ENCODE data around the gene ERAS. TPM values are rescaled to one million over a fixed set of nuclear protein-coding genes. Genes with fewer than 3 reads are reported as not detected.

Gene ERAS
- total and polyA plus RNA-seq, 4 experiments from 2014 or later = not detected

GRCh38 chrX:48790477-48790876, 35.8 kb upstream of the ERAS start:
- Mint-ChIP-seq H3K4me1 (peaks cover 0 to 9% (median 5%) of the 10 kb centered on the region in 4 donors), H3K4me3 (peak overlapping the region in 1 of 8 donors; percentile 70), H3K27me3 (peaks cover 0 to 1% of the 10 kb centered on the region in 2 donors), H3K36me3 (no peaks in the 10 kb centered on the region), H3K9me3 (no peaks in the 10 kb centered on the region), H3K27ac (no peak overlapping the region)
- Histone ChIP-seq H3K9me3 (ENCODE audit: control insufficient read depth in 1 of 2, low read length in 2 of 2) (no peaks in the 10 kb centered on the region), H3K4me1 (ENCODE audit: insufficient read depth, low read length) (no peaks in the 10 kb centered on the region), H3K27ac (ENCODE audit: low read depth, low read length) (no peak overlapping the region), H3K27me3 (ENCODE audit: insufficient read depth, low read length) (no peaks in the 10 kb centered on the region), H3K36me3 (ENCODE audit: insufficient read depth, low read length) (no peaks in the 10 kb centered on the region), H3K4me3 (ENCODE audit: low read length in 2 of 2) (no peak overlapping the region)
- DNase-seq = no peak
- ChIA-PET POLR2A (ENCODE audit: partially characterized antibody) (no interaction called here), CTCF (ENCODE audit: partially characterized antibody) (no interaction called here)
- intact Hi-C loops (cut with micrococcal nuclease) = no loop called here

- CTCF ChIA-PET (ENCODE audit: partially characterized antibody) = no interaction called here
- Mint-ChIP-seq H3K4me1 (peaks cover 0 to 9% (median 5%) of the 10 kb centered on the region in 4 donors), H3K27ac (no peak overlapping the region), H3K9me3 (no peaks in the 10 kb centered on the region), H3K36me3 (no peaks in the 10 kb centered on the region), H3K27me3 (peaks cover 0 to 1% of the 10 kb centered on the region in 2 donors), H3K4me3 (no peak overlapping the region)
- Histone ChIP-seq H3K4me1 (ENCODE audit: insufficient read depth, low read length) (no peaks in the 10 kb centered on the region), H3K9me3 (ENCODE audit: control insufficient read depth in 1 of 2, low read length in 2 of 2) (no peaks in the 10 kb centered on the region), H3K36me3 (ENCODE audit: insufficient read depth, low read length) (no peaks in the 10 kb centered on the region), H3K27me3 (ENCODE audit: insufficient read depth, low read length) (no peaks in the 10 kb centered on the region), H3K27ac (ENCODE audit: low read depth, low read length) (no peak overlapping the region), H3K4me3 (ENCODE audit: low read length in 2 of 2) (no peak overlapping the region)
- POLR2A ChIA-PET (ENCODE audit: partially characterized antibody) = interaction anchor here (0.9 kb wide), 1 partner anchor 96 kb away, joined by 3 read pairs; no protein-coding TSS in a partner anchor
- intact Hi-C loops (cut with micrococcal nuclease) = no loop called here
- no peak for DNase-seq
Observed at GRCh38 chrX:48791063-48791820, 35.1 kb upstream of the ERAS start.

- ChIA-PET CTCF (ENCODE audit: partially characterized antibody) (no interaction called here), POLR2A (ENCODE audit: partially characterized antibody) (interaction anchor here (0.7 kb wide), 1 partner anchor 9 kb away, joined by 3 read pairs; no protein-coding TSS in a partner anchor)
- H3K27me3 ChIP-seq (ENCODE audit: insufficient read depth, low read length) = no peaks in the 10 kb centered on the region
- H3K4me1 ChIP-seq (ENCODE audit: insufficient read depth, low read length) = no peaks in the 10 kb centered on the region
- H3K36me3 Mint-ChIP-seq = no peaks in the 10 kb centered on the region
- DNase-seq = no peak
- no peak overlapping the region for H3K4me3 Mint-ChIP-seq
- H3K27me3 Mint-ChIP-seq = peaks cover 0 to 1% of the 10 kb centered on the region in 2 donors
- no peak overlapping the region for H3K4me3 ChIP-seq (ENCODE audit: low read length in 2 of 2)
- no peak overlapping the region for H3K27ac ChIP-seq (ENCODE audit: low read depth, low read length)
- H3K9me3 Mint-ChIP-seq = no peaks in the 10 kb centered on the region
- H3K4me1 Mint-ChIP-seq = peaks cover 0 to 9% (median 5%) of the 10 kb centered on the region in 4 donors
- H3K27ac Mint-ChIP-seq = no peak overlapping the region
- H3K36me3 ChIP-seq (ENCODE audit: insufficient read depth, low read length) = no peaks in the 10 kb centered on the region
- intact Hi-C loops (cut with micrococcal nuclease) = no loop called here
- no peaks in the 10 kb centered on the region for H3K9me3 ChIP-seq (ENCODE audit: control insufficient read depth in 1 of 2, low read length in 2 of 2)
Observed at GRCh38 chrX:48792219-48792618, 34.1 kb upstream of the ERAS start.

- ChIA-PET CTCF (ENCODE audit: partially characterized antibody) (no interaction called here), POLR2A (ENCODE audit: partially characterized antibody) (no interaction called here)
- no peak overlapping the region for H3K4me3 ChIP-seq (ENCODE audit: low read length in 2 of 2)
- no peaks in the 10 kb centered on the region for H3K9me3 ChIP-seq (ENCODE audit: control insufficient read depth in 1 of 2, low read length in 2 of 2)
- Mint-ChIP-seq H3K4me1 (peaks cover 0 to 6% (median 2%) of the 10 kb centered on the region in 4 donors), H3K27ac (no peak overlapping the region), H3K27me3 (no peaks in the 10 kb centered on the region), H3K9me3 (no peaks in the 10 kb centered on the region), H3K36me3 (no peaks in the 10 kb centered on the region), H3K4me3 (no peak overlapping the region)
- H3K27me3 ChIP-seq (ENCODE audit: insufficient read depth, low read length) = no peaks in the 10 kb centered on the region
- H3K27ac ChIP-seq (ENCODE audit: low read depth, low read length) = no peak overlapping the region
- H3K4me1 ChIP-seq (ENCODE audit: insufficient read depth, low read length) = no peaks in the 10 kb centered on the region
- DNase-seq = no peak
- intact Hi-C loops (cut with micrococcal nuclease) = no loop called here
- H3K36me3 ChIP-seq (ENCODE audit: insufficient read depth, low read length) = no peaks in the 10 kb centered on the region
Observed at GRCh38 chrX:48793935-48794334, 32.4 kb upstream of the ERAS start.

- no peak overlapping the region for H3K27ac Mint-ChIP-seq
- intact Hi-C loops (cut with micrococcal nuclease) = no loop called here
Observed at GRCh38 chrX:48794340-48794910, 31.9 kb upstream of the ERAS start.

GRCh38 chrX:48794911-48795515, 31.3 kb upstream of the ERAS start:
- ChIA-PET CTCF (ENCODE audit: partially characterized antibody) (no interaction called here), POLR2A (ENCODE audit: partially characterized antibody) (no interaction called here)
- no peak overlapping the region for H3K27ac Mint-ChIP-seq
- no peak for DNase-seq
- no peak overlapping the region for H3K4me3 ChIP-seq (ENCODE audit: low read length in 2 of 2)
- H3K27me3 ChIP-seq (ENCODE audit: insufficient read depth, low read length) = no peaks in the 10 kb centered on the region
- no peaks in the 10 kb centered on the region for H3K4me1 Mint-ChIP-seq
- H3K9me3 ChIP-seq (ENCODE audit: control insufficient read depth in 1 of 2, low read length in 2 of 2) = no peaks in the 10 kb centered on the region
- no peak overlapping the region for H3K27ac ChIP-seq (ENCODE audit: low read depth, low read length)
- no peaks in the 10 kb centered on the region for H3K27me3 Mint-ChIP-seq
- no peak overlapping the region for H3K4me3 Mint-ChIP-seq
- H3K9me3 Mint-ChIP-seq = no peaks in the 10 kb centered on the region
- H3K36me3 Mint-ChIP-seq = no peaks in the 10 kb centered on the region
- intact Hi-C loops (cut with micrococcal nuclease) = no loop called here
- H3K4me1 ChIP-seq (ENCODE audit: insufficient read depth, low read length) = no peaks in the 10 kb centered on the region
- no peaks in the 10 kb centered on the region for H3K36me3 ChIP-seq (ENCODE audit: insufficient read depth, low read length)

More at GRCh38 chrX:48794340-48794910, 31.9 kb upstream of the ERAS start:
- Mint-ChIP-seq H3K4me3 (no peak overlapping the region), H3K27me3 (no peaks in the 10 kb centered on the region), H3K36me3 (no peaks in the 10 kb centered on the region), H3K4me1 (peaks cover 0 to 5% (median 2%) of the 10 kb centered on the region in 4 donors), H3K9me3 (no peaks in the 10 kb centered on the region)
- CTCF ChIA-PET (ENCODE audit: partially characterized antibody) = no interaction called here
- Histone ChIP-seq H3K4me1 (ENCODE audit: insufficient read depth, low read length) (no peaks in the 10 kb centered on the region), H3K27ac (ENCODE audit: low read depth, low read length) (no peak overlapping the region), H3K36me3 (ENCODE audit: insufficient read depth, low read length) (no peaks in the 10 kb centered on the region), H3K4me3 (ENCODE audit: low read length in 2 of 2) (no peak overlapping the region), H3K27me3 (ENCODE audit: insufficient read depth, low read length) (no peaks in the 10 kb centered on the region), H3K9me3 (ENCODE audit: control insufficient read depth in 1 of 2, low read length in 2 of 2) (no peaks in the 10 kb centered on the region)
- no peak for DNase-seq
- POLR2A ChIA-PET (ENCODE audit: partially characterized antibody) = no interaction called here

- Mint-ChIP-seq H3K27ac (no peak overlapping the region), H3K27me3 (no peaks in the 10 kb centered on the region), H3K36me3 (peaks cover 0 to 8% of the 10 kb centered on the region in 2 donors), H3K9me3 (peaks cover 0 to 4% (median 0%) of the 10 kb centered on the region in 8 donors), H3K4me1 (peaks cover 3 to 25% (median 16%) of the 10 kb centered on the region in 4 donors), H3K4me3 (no peak overlapping the region)
- ChIA-PET POLR2A (ENCODE audit: partially characterized antibody) (interaction anchor here (1.0 kb wide), 1 partner anchor 99 kb away, joined by 3 read pairs; the partner anchor contains the start of genes PQBP1 and TIMM17B), CTCF (ENCODE audit: partially characterized antibody) (interaction anchor here (1.2 kb wide), 1 partner anchor 150 kb away, joined by 5 read pairs; no protein-coding TSS in a partner anchor)
- H3K27me3 ChIP-seq (ENCODE audit: insufficient read depth, low read length) = no peaks in the 10 kb centered on the region
- no peaks in the 10 kb centered on the region for H3K36me3 ChIP-seq (ENCODE audit: insufficient read depth, low read length)
- H3K4me1 ChIP-seq (ENCODE audit: insufficient read depth, low read length) = peaks cover 16% of the 10 kb centered on the region
- H3K9me3 ChIP-seq (ENCODE audit: control insufficient read depth in 1 of 2, low read length in 2 of 2) = no peaks in the 10 kb centered on the region
- H3K27ac ChIP-seq (ENCODE audit: low read depth, low read length) = no peak overlapping the region
- DNase-seq = no peak
- no peak overlapping the region for H3K4me3 ChIP-seq (ENCODE audit: low read length in 2 of 2)
- intact Hi-C loops (cut with micrococcal nuclease) = no loop called here
Observed at GRCh38 chrX:48798318-48798717, 28.0 kb upstream of the ERAS start.

Measured in CD4-positive, alpha-beta memory T cell (primary cell).